GM12873 (cell line): ENCODE results near the gene RNF223.

Experiments used
- CTCF ChIP-seq: IDR thresholded peaks from 2 replicates; pipeline ENCODE4 v1.5.1; 2012; ENCODE audit warnings: low read depth, mild to moderate bottlenecking, moderate library complexity, low read length, control low read depth; ENCODE audit not compliant: insufficient read depth; ENCODE audit errors: missing control alignments

The RNF223 gene

GRCh38 chr1:1083416-1084371 is 9.6 kb upstream of the RNF223 start:
- TF ChIP-seq CTCF, result no peak

GRCh38 chr1:1082776-1083415 is 8.8 kb upstream of the RNF223 start:
- TF ChIP-seq CTCF, result no peak

- TF ChIP-seq CTCF, result no peak
These were observed 8.2 kb upstream of the RNF223 start for GRCh38 chr1:1082239-1082775.

DNA sequence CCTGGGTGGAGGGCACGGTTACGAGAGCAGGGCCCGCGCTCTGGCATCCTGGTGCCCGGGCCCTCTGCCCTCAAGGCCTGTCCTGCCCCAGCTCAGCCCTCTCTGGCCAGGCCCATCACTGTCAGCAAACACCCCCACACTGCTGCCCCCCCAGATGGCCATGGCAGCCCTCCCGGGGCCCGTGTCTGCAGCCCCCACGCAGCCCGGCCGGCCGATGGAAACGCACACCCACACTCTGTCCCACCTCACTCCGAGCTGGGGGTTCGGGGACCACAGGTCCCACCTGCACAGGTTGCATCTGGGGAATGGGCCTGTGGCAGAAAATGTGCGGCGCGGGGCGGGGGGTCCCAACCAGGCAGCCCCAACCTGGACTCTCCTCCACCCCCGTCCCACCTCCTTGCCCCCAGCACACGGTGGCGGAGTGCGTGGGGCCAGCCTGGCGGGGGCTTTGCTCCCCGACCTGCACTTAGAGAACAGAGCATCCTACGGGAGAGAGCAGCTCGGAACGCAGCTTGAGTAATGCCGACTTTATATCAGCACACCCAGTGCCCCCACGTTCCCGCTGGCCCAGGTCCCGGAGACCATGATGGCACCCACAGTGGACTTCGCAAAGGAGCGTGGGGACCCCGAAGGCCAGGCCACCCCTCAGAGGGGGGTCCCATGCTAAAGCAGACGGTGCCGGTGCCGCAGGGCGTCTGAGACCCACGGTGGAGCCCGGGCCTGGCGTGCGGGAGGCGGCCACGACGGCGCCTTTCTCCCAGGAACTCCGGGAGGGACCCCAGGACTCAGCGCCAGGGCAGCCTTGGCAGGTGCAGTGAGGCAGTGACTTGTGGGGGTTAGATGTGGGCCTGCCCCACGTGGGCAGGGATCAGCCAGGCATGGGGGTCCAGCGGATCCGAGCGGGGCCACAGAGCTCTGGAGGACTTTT is 7.5 kb upstream of the RNF223 start:
- TF ChIP-seq CTCF, result no peak

- no peak for TF ChIP-seq CTCF
These were observed 6.8 kb upstream of the RNF223 start for GRCh38 chr1:1080951-1081310.

DNA sequence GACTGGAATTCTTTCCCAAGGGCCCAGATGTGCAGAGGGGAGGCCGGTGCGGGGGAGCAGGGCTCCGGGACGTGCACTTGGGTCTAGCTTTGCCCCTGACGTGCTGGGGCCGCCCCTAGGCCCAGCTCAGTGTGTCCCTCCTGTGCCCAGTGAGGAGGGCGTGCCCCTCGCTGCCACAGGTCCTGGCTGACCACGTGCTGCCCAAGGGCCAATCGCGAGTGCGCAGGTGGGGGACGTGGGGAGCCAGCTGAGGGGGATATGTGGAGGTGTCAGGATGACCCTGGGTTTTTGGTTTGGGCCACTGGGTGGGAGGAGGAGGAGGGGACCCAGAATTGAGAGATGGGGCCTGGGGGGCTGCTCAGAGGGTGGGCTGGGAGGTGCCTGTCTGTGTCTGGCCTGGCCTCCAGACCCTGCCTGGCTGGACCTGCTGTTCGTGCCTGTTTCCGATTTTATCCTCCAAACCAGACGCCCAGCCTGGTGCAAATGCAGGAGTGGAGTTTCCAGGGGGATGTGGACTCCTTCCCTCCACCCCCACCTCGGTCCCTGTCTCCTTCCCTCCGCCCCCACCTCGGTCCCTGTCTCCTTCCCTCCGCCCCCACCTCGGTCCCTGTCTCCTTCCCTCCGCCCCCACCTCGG is 6.1 kb upstream of the RNF223 start:
- no peak for TF ChIP-seq CTCF
